Activated effector memory CD4-positive, alpha-beta T cell treated with anti-CD3 and anti-CD28 coated beads, Interleukin-2, amount 50 U/mL, for 16 hours (primary cell): ENCODE measurements around the gene SLC17A9.
A peak's percentile ranks its signal among the peaks of the same experiment; 100 is the strongest.

ENCODE experiments used
- DNase-seq: peaks from one replicate; pipeline ENCODE4 v3.0.0-alpha.2; 2020

The SLC17A9 gene

GRCh38 chr20:62940875-62941274 lies 11.6 kb upstream of the SLC17A9 start:
- no peak for DNase-seq

GRCh38 chr20:62941792-62942191 lies 10.7 kb upstream of the SLC17A9 start:
- DNase-seq: no peak

GRCh38 chr20:62942456-62942855 lies 10.1 kb upstream of the SLC17A9 start:
- DNase-seq: no peak

- no peak for DNase-seq
Measured at GRCh38 chr20:62943396-62943795, 9.1 kb upstream of the SLC17A9 start.

GRCh38 chr20:62944184-62944583 lies 8.3 kb upstream of the SLC17A9 start:
- DNase-seq: no peak

- no peak for DNase-seq
Measured at GRCh38 chr20:62944746-62945145, 7.8 kb upstream of the SLC17A9 start.

- no peak for DNase-seq
Measured at GRCh38 chr20:62945771-62946339, 6.7 kb upstream of the SLC17A9 start.

- no peak for DNase-seq
Measured at GRCh38 chr20:62946918-62947317, 5.6 kb upstream of the SLC17A9 start.

- DNase-seq: no peak
Measured at GRCh38 chr20:62947532-62948300, 4.8 kb upstream of the SLC17A9 start.

GRCh38 chr20:62949153-62949821 lies 3.2 kb upstream of the SLC17A9 start:
- DNase-seq: no peak

- DNase-seq: no peak
Measured at GRCh38 chr20:62949962-62950361, 2.5 kb upstream of the SLC17A9 start.

GRCh38 chr20:62950741-62951140 lies 1.8 kb upstream of the SLC17A9 start:
- DNase-seq: no peak

- no peak for DNase-seq
Measured at GRCh38 chr20:62951143-62951895, 1.2 kb upstream of the SLC17A9 start.

- no peak for DNase-seq
Measured at GRCh38 chr20:62951896-62952372, 575 bp upstream of the SLC17A9 start.

- no peak for DNase-seq
Measured at GRCh38 chr20:62952968-62953838, 694 bp downstream of the SLC17A9 start.

- DNase-seq: peak; percentile 85
Measured at GRCh38 chr20:62953839-62954703, 1.6 kb downstream of the SLC17A9 start.

- no peak for DNase-seq
Measured at GRCh38 chr20:62955519-62956386, 3.2 kb downstream of the SLC17A9 start.

- no peak for DNase-seq
Measured at GRCh38 chr20:62956387-62957135, 4.1 kb downstream of the SLC17A9 start.
